Stimulated activated CD8-positive, alpha-beta memory T cell treated with anti-CD3 and anti-CD28 coated beads, Interleukin-15, amount 100 ng/mL, for 24 hours (primary cell): ENCODE measurements around the gene WDR3.

Experiments
- DNase-seq: peaks from one replicate; pipeline ENCODE4 v3.0.0-alpha.2; 2020; ENCODE audit warnings: low read depth

Gene WDR3

DNA sequence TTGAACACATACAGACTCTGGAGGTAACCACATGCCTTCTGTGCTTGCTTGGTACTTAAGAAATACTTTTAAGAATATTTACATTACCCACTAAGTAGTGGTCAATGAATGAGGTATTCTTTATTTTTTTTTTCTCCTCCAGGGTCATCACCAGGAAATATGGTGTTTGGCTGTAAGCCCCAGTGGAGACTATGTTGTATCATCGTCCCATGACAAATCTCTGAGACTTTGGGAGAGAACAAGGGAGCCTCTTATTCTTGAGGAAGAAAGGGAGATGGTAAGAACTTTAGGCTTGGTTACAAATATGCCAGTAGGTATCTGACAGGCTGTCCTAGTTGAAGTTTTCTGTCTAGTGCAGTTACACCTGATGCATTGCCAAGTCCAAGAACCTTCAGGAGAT is 22.8 kb downstream of the WDR3 start:
- DNase-seq: no peak

GRCh38 chr1:117959364-117959763 is 29.8 kb downstream of the WDR3 start:
- no peak for DNase-seq

- DNase-seq: no peak
These were observed 34.9 kb downstream of the WDR3 start for GRCh38 chr1:117964290-117965038.

GRCh38 chr1:117967477-117967876 is 37.9 kb downstream of the WDR3 start:
- no peak for DNase-seq

GRCh38 chr1:117967881-117968280 is 38.3 kb downstream of the WDR3 start:
- no peak for DNase-seq

- no peak for DNase-seq
These were observed 40.7 kb downstream of the WDR3 start for GRCh38 chr1:117970252-117970651.

- no peak for DNase-seq
These were observed 42.2 kb downstream of the WDR3 start for GRCh38 chr1:117971777-117972176.

DNA sequence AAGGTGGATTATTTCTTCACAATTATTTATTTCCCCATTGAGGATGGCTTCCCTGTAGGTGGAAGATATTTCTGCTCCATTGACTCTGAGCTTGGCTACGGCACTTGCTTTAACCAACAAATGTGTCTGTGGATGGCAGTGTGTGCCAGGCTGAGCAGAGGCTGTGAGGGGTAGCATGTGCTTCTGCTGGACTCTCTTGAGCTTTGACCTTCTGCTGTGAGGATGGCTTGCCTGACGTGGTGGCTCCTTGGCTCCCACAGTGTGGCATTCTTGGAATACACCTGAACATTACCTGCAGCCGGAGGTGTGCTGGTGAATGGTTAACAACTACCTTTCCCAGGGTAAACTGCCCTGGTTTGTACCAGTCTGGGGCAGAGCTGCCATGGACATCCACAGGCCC is 46.8 kb downstream of the WDR3 start:
- no peak for DNase-seq

GRCh38 chr1:117981455-117982192 is 52.1 kb downstream of the WDR3 start:
- no peak for DNase-seq

GRCh38 chr1:117985239-117985638 is 55.7 kb downstream of the WDR3 start:
- no peak for DNase-seq

DNA sequence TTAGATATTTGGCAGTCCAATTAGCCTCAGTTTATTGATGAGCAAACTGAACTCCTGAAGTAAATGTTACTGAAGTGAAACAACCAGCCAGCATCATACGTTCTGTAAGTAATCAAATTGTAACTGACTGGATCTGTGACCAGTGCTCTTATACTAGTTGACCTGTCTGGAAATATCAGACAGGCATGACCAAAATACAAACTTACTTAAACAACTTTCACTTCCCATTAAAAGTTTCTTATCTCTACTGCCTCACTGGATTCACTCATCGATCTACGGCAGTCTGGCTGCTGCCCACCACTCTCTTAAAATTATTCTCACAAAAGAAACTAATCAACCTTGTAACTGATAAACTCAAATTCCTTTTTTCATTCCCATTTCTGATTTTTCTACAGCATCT is 56.4 kb downstream of the WDR3 start:
- DNase-seq: no peak

- DNase-seq: no peak
These were observed 74.8 kb downstream of the WDR3 start for GRCh38 chr1:118004312-118004711.

DNA sequence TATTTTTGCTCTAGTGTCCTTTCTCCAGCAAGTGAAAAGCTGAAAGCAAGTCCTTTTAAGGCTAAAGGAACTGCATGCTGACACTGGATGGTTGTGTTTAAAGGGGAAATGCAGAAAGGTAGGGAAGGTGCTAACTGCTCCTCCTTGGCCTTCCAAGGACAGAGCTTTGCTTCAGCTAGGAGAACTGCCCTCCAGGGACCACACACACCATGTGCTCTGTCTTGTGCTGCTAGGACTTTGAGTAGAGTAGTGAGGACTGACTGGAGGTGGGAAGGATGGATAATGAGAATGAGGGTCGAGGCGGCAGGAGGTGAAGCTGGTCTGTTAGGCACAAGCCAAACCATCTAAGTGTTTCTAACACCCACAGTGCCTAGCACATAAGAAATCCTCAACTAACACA is 77.9 kb downstream of the WDR3 start:
- no peak for DNase-seq

- no peak for DNase-seq
These were observed 78.5 kb downstream of the WDR3 start for GRCh38 chr1:118008011-118008410.

DNA sequence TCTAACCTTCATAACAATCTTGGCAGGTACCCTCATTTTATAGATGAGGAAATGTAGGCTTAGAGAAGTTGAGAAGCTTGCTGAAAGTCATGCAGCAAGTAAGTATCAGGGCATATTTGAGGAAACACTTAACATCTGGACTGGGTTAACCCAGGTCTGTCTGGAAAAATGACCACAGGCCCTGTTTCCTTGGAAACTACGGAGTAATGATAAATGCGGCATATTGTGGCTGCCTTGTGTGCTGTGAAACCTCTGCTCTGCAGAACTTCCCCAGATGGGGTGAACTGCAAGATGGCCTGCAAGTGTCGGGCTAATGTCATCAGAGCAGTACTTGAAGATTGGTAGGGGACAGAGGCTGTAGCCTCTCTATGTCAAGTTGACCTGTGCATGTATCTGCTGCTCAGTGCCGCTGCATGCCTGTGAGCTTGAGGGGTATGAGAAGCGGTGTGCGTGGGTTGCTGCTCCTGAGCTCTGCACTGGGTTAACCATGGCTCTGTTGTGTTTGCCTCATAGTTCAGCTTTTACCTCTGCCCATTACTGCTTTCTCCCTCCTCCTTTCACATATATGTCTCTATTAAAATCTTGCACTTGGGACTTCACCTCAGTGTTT is 83.1 kb downstream of the WDR3 start:
- DNase-seq: no peak

DNA sequence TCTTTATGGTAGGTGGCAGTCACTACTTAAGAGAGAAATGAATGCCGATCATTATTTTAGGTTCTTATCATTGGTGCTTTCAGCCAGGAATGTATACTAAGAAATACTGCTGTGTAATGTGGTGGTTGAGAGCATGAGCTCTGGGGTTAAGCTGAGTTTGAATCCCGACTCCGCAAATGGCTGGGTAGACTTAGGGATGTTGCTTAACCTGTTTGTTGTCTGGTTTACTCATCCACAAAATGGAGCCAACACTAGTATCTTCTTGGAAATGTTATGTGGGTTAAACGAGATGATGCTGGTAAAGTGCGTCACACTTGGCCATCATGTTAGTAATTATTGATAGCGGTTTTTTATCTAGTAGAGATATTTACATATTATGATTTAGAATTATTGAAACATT is 83.8 kb downstream of the WDR3 start:
- DNase-seq: no peak

- DNase-seq: no peak
These were observed 84.4 kb downstream of the WDR3 start for GRCh38 chr1:118013938-118014337.
